Activated gamma-delta T cell treated with anti-CD3 and anti-CD28 coated beads, Interleukin-2, amount 50 U/mL, for 16 hours (primary cell): ENCODE data around the gene TMOD1.
"Not testable (repeated sequence)": the region's sequence is repeated elsewhere in the genome, so short reads cannot be mapped to it uniquely, and the experiment has no call there.

Source experiments
- DNase-seq: peaks from one replicate; pipeline ENCODE4 v3.0.0-alpha.2; 2020; ENCODE audit warnings: low read depth

The TMOD1 gene

DNA sequence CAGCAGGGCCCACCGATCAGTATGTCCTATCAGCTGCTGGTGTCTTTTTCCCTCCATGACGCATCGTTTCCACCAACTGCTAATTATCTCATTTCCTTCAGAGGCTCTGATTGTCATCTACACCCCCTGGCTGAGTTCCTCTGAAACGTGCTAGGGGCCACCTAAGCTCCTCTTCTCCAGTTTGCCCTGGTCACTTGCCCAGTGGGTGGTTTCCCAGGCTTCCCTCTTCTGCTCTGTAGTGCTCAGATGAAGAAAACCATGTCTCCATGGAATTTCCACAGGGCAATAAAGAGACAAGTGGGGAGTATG is 66.4 kb downstream of the TMOD1 start:
- no peak for DNase-seq

DNA sequence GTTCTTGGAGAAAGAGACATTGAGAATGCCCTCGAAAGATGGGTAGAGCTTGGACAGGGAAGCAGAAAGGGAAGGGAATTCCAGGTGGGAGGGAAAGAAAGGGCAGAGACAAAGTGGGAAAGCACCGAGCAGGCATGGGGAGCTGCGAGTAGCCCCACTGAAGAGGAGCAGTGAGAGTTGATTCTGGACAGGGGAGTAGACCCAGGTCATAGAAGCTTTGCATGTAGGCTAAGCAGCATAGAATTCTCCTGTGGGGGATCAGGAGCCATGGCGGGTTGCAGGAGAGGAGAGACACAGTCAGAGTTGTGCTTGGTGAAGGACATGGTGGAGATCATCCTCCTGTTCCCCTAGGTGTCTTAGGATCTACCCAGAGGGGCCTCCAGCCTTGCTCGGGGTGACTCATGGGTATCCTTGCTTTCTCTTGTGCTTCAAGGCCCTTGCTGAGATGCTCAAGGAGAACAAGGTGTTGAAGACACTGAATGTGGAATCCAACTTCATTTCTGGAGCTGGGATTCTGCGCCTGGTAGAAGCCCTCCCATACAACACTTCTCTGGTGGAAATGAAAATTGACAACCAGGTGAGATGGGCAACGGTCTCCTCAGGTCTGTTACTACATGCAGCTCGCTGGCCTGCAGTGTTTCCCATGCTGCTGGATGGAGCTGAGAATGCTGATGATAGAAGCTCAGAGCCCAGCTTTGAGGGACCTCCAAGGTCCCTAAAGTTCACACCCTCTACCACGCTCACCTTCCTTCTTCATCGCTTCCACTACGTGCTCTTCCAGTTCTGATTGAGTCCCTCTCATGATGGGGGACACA is 67.2 kb downstream of the TMOD1 start:
- no peak for DNase-seq

DNA sequence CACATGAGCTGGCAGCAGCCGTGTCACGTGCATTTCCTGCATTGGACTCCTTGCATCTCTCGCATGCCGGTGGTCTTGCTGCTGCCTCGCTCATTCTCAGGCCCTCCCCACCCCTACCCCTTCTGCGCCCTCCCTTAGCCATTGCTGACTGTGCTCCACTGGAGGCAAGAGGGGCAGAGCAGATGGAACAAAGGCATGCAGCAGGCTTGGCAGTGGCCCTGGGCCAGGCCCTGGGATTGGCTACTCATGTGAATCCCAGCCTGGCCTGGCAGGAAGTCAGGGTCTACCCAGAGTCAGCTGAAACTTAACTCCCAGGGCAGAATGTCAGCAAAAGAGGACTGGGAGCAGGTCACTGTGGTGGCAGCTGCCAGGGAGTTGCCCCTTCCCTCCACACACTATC is 69.4 kb downstream of the TMOD1 start:
- DNase-seq, result no peak

DNA sequence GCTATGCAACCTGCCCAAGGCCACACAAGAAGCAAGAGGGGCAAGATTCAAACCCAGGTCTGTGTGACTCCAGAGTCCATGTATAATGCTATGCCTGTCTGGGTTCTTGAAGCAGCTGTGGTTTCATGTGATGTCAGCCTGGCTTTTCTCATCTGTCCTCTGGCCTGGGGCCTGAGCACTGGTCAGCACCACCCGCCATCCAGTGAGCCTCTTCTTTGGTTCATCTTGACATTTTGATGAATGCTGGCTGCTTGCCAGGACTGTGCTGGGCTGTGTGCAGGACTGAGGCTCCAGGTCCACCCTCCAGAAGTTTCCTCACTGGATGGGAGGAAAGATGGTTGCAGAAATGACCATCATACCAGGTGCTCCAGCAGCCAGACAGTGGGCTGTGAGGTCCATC is 70.2 kb downstream of the TMOD1 start:
- DNase-seq, result no peak

DNA sequence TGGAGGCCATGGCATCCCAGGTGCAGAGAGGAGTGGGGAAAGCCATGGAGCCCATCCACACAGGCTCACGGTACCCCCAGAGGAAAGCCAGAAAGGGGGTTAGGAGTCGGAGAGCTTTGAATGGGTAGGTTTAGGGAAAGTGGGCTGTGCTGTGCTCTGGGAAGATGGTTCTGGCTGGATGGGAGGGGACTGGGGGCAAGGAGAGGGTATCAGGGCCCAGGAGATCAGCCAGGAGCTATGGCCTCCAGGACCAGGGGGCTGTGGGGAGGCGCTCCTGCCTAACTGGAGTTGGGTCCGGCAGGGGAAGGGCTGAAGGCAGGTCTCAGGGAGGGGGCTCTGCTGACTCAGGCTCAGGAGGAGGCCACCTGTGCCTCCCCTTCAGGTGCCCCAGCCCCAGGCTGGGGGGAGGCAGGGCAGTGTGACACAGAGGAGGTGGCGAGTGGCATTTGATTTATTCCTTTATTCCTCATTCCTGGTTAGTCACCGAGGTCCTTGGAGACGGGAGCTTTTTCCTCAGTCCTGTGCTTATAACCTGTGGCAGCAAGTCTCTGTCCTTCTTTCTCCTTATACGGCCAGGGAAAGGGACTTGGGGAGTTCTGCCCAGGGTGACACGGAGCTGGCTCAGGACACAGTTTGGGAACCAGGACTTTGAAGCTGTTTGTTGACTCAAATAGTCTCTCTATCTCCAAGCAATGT is 70.9 kb downstream of the TMOD1 start:
- DNase-seq, result no peak

DNA sequence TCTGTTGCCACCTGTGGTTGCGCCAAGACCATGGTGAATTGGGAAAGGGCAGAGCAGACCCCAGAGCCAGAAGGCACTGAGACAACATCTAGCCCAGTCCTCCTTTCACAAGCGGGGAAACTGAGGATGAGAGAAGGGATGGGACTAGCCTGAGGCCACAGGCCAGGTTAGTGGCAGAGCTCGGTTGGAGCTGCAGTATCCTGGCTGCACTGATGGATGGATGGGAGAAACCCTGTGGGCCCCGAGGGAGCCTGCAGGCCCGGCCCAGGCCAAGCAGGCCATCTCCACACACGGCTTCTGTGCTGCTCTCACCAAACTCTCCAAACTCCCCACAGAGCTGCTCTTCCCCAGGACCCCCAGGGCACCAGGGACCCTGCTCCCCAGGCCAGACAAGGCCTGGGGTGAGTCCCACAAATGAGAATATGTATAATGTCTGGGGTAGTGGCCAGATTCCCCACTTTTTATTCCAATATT is 71.5 kb downstream of the TMOD1 start:
- no peak for DNase-seq

DNA sequence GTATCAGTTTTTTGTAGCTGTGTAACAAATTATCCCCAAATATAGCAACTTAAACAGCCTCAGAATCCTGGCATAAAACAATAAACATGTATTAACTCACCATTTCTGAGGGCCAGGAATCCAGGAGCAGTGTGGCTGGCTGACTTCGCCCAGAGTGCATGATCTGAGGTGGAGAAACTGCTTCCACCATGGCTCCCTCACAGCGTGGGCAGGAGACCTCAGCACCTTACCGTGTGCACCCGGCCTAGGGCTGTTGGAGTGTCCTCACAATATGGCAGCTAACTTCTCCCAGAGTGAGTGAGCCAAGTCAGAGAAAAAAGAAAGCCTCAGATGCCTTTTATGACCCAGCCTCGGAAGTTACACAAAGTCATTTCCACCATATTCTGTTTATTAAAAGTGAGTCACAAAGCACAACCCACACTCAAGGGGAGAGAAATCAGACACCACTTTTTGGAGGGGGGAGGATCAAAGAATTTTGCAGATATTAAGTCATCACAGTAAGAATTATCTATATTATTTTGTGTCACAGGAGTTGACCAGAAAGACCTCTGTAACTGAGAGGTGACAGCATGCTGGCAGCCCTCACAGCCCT is 72.1 kb downstream of the TMOD1 start:
- no peak for DNase-seq

DNA sequence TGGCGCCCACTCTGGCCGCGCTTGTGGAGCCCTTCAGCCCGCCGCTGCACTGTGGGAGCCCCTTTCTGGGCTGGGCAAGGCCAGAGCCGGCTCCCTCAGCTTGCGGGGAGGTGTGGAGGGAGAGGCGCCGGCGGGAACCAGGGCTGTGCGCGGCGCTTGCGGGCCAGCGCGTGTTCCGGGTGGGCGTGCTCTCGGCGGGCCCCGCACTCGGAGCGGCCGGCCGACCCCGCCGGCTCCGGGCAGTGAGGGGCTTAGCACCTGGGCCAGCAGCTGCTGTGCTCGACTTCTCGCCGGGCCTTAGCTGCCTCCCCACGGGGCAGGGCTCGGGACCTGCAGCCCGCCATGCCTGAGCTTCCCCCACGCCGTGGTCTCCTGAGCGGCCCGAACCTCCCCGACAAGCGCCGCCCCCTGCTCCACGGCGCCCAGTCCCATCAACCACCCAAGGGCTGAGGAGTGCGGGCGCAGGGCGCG is 72.7 kb downstream of the TMOD1 start:
- not testable (repeated sequence) for DNase-seq

DNA sequence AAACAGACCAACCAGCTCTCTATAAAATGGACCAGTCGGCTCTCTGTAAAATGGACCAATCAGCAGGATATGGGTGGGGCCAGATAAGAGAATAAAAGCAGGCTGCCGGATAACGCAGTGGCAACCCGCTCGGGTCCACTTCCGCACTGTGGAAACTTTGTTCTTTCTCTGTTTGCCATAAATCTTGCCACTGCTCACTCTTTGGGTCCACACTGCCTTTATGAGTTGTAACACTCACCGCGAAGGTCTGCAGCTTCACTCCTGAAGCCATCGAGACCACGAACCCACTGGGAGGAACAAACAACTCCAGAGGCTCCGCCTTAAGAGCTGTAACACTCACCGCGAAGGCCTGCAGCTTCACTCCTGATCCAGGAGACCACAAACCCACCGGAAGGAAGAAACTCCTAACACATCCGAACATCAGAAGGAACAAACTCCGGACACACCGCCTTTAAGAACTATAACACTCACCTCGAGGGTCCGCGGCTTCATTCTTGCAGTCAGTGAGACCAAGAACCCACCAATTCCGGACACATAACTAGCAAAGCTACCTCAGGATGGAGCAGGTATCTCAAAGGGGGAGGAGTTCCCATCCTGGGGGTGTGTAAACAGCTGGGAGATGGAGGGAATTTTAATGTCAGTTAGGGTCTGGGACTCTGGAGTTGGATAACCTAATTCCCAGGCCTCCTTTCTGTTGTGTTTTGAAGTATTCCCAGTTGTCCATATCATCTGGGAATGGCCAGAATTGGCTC is 73.6 kb downstream of the TMOD1 start:
- DNase-seq, result peak; percentile 14

DNA sequence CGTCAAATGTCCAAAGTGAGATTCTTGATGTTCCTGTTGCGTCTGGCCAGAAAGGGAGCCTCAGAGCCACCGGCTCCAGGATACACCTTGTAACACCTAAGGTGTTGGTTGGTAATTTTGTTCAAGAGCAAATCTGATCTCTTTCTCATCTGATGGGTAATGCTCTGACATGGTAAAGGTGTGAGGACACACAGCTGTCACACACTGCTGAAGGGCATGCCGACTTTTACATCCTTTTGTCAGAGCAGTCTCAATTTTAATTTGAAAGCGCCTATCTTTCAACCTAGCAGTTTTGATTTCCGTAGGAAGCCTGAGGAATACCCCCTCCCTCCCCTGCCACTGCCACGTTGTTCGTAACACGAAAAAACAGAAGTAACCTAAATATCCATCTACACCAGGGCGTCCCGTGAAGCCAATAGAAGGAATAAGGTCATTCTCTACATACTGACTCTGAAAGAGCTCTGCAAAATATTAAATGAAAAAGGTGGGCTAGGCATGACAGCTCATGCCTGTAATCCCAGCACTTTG is 74.3 kb downstream of the TMOD1 start:
- DNase-seq, result no peak

DNA sequence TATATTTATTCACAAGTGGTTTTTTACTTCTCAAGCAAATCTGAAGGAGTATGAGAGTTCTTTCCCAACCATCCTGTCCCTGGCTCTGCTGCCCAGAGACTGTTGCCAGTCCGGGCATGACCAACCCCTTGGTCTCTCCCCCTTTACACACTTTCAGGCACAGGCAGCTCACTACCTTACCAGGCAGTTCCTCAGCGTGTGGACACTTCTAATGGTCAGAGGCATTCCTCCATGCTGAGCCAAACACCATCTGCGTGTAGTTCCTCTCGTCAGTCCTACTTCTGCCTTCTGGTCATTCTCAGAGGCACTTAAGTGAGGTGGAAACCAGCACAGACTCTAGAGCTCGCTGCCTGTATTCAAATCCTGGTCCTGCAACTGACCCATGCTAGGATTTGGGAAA is 75.6 kb downstream of the TMOD1 start:
- no peak for DNase-seq

DNA sequence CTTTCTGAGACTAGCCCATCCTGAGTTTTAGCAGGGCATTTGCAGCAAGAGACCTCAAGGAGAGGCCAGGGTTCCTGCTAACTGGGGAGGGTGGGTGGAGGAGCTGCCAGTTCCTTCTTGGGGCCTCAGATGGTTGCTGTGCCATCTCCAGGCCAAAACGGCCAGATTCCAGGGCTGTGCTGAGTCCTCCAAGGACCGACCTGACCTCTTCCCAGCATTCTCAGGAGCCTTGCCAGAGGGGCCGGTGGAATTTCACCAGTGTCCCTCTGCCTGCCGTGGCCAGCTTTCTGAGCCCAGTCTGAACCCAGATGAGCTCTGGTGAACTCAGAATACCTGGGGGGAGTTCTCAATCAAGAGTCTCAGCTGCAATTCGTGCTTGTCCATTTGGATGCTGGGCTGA is 77.4 kb downstream of the TMOD1 start:
- no peak for DNase-seq

DNA sequence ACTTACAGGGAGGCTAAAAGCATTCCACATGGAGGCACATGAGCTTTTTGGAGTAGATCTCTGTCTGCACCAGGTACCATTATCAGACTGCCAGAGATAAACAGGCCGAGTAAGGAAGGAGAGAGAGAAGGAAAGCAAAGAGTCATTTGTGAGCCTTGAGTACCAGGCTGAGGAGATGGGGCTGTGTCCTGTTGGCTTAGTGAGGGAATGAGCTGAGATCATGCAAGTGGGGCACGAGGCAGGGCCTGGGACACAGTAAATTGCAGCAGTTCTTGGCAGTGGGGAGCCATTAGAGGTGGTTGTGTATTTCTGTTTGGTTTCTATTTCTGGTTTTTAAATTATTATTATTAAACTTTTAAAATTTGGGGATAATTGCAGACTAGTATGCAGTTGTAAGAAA is 78.4 kb downstream of the TMOD1 start:
- DNase-seq, result no peak

DNA sequence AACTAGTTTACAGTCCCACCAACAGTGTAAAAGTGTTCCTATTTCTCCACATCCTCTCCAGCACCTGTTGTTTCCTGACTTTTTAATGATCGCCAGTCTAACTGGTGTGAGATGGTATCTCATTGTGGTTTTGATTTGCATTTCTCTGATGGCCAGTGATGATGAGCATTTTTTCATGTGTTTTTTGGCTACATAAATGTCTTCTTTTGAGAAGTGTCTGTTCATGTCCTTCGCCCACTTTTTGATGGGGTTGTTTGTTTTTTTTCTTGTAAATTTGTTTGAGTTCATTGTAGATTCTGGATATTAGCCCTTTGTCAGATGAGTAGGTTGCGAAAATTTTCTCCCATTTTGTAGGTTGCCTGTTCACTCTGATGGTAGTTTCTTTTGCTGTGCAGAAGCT is 80.1 kb downstream of the TMOD1 start:
- DNase-seq, result not testable (repeated sequence)

DNA sequence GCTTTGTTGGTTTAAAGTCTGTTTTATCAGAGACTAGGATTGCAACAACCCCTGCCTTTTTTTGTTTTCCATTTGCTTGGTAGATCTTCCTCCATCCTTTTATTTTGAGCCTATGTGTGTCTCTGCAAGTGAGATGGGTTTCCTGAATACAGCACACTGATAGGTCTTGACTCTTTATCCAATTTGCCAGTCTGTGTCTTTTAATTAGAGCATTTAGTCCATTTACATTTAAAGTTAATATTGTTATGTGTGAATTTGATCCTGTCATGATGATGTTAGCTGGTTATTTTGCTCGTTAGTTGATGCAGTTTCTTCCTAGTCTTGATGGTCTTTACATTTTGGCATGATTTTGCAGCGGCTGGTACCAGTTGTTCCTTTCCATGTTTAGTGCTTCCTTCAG is 83.3 kb downstream of the TMOD1 start:
- DNase-seq, result not testable (repeated sequence)

DNA sequence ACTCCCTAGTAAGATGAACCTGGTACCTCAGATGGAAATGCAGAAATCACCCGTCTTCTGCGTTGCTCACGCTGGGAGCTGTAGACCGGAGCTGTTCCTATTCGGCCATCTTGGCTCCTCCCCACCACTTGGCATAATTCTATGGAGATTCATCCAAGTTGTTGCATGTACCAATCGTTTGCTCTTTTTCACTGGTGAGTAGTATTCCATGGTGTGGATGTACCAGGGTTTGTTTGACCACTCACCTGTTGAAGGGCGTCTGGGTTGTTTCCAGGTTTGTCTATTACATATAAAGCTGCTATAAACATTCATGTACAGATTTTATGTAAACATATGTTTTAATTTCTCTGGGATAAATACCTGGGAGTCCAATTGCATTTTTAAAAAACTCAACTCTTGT is 85.4 kb downstream of the TMOD1 start:
- DNase-seq, result not testable (repeated sequence)

DNA sequence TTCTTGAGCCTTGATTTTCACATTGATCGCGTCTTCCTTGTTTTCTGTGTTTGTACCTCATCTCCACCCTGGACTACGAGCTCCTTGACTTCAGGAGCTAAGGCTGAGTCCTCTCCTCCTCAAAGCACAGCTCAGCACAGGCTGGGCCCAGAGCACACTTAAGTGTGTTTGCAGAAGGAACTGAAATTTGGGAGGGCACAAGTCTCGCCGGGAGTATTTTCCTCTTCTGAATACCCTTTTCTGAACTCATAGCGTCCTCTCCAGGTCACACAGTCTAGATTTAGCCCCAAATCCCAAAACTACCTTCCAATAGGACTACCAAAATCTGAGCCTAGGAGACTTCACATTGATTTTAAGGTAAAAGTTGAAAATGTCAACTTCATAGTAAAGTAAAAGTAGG is 90.1 kb downstream of the TMOD1 start:
- no peak for DNase-seq

DNA sequence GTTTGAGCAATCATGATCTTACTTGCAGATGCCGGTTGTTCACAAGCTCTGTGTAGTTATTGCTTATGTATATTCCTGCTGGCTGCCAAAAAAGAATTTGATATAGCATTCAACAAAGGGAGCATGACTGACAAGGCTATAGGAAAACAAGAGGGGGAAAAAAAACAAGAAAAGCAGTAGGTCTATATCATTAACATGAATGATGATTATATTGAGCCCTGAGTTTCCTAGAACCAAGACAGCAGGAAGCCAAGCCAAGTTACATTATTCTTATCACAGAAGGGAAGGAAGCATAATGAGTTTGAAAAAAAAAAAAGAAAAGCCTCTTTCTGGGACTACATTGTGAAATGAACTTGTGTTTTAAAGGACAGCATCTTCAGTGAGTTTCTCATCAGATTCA is 90.7 kb downstream of the TMOD1 start:
- DNase-seq, result no peak

DNA sequence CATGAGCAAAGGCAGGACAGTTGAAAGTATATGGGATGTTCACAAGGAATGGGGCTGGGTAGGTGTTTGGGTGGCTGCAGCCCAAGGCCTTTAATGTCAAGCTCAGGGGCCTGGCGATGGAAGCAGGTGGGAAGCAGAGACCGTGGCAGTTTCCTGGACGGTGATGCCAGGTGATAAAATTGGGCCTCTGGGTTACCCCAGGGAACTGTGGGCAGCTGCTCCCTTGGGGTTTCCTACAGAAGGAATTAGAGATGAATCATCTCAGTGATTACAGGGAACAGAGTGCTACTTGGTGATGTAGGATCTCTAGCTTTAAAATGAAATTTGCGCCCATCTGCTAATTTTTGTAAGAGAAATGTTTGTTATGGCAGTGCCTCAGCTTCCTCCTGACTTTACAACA is 92.5 kb downstream of the TMOD1 start:
- no peak for DNase-seq

DNA sequence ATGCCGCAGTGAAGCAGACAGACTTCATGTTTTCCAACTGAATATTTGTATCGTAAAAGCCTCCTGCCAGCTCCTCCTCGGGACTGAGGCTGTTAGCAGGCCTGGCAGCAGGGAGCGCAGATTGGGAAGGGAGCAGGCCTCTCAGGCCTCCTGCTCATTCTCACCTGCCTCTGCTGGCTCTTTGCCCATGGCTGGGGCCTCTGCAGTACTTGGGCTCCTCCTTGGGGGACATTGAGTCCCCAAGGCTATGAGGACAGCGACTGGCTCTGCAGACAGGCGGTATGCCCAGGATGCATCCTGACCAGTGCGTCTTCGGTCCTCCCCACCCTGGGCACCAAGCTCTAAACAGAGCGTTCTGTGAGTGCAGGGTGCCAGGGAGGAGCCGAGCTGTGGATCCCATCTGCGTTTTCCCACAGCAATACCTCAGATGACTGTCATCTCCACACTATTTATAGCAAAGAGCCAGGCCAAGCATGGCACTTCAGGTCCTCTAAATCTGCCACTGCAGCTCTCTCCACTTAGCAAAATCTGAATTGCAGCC is 93.0 kb downstream of the TMOD1 start:
- DNase-seq, result no peak

DNA sequence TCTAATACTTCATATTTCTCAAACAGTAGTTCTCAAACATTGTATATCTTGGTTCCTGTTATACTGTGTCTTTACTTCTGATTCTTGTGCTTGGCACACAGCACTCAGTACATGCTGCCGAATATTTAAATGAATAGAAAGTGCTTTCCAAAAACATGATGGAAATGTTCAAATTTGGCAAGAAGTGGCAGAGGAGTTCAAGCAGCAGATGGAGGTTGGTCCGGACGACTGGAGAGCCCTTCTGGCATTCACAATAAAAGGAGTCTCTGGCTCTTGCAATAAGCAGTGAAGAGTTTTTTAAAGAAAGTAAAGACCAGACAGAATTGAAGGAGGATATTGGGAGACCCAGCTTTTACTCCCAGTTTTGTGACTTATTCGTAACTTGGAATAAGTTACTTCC is 95.4 kb downstream of the TMOD1 start:
- DNase-seq, result no peak
